Stomach (tissue), 9 donors: ENCODE measurements around the gene ADRA2A. TPM values are rescaled to one million over a fixed set of nuclear protein-coding genes. Genes with fewer than 3 reads are reported as not detected.
A peak's percentile ranks its signal among the peaks of the same experiment; 100 is the strongest.

Source experiments
- DNase-seq, 2 donors: peaks; one replicate each; pipeline versions ENCODE4 v3.0.0 to v3.0.0-alpha.2; 2013 to 2019
- H3K27ac ChIP-seq, 5 donors: fragments of 200-600 bp in 4 of 5; sonication (generic) in 4 of 5; one replicate each; pipeline ENCODE4 v1.5.1; 2013 to 2019; ENCODE audit warnings: mild to moderate bottlenecking in 1 of 5, moderate library complexity in 1 of 5
- H3K27me3 ChIP-seq, 3 donors: fragments of 200-600 bp; sonication (generic); one replicate each; pipeline ENCODE4 v1.5.1; 2017 to 2019; ENCODE audit warnings: mixed run types in 1 of 3
- H3K36me3 ChIP-seq, 4 donors: fragments of 200-600 bp; sonication (generic); 1 replicate in 3 of 4; 2 replicates in 1 of 4; pipeline ENCODE4 v1.5.1; 2016 to 2019
- H3K4me1 ChIP-seq, 4 donors: fragments of 200-600 bp; sonication (generic); one replicate each; pipeline ENCODE4 v1.5.1; 2016 to 2019
- H3K4me3 ChIP-seq, 4 donors: fragments of 200-600 bp; sonication (generic) in 3 of 4; one replicate each; pipeline ENCODE4 v1.5.1; 2016 to 2019; ENCODE audit warnings: mild to moderate bottlenecking in 1 of 4
- H3K9me3 ChIP-seq, 4 donors: fragments of 200-600 bp; sonication (generic); one replicate each; pipeline ENCODE4 v1.5.1; 2016 to 2019
- CTCF ChIP-seq, 7 experiments: fragments of 450-650 bp in 4 of 7; fragments of 200-600 bp in 3 of 7; sonication (generic) in 3 of 7; IDR thresholded peaks; one replicate each; pipeline ENCODE4 v1.5.1; 2016 to 2019; ENCODE audit warnings: antibody characterized with exemption in 7 of 7, control low read depth in 2 of 7, mild to moderate bottlenecking in 1 of 7
- EP300 ChIP-seq: sonication (generic); formaldehyde crosslinking; IDR thresholded peaks from one replicate; pipeline ENCODE4 v1.6.1; 2017; ENCODE audit warnings: antibody characterized with exemption
- POLR2A ChIP-seq, 4 donors: fragments of 450-650 bp; IDR thresholded peaks; one replicate each; pipeline ENCODE4 v1.6.1; 2016; ENCODE audit warnings: antibody characterized with exemption in 4 of 4, control low read depth in 2 of 4, mild to moderate bottlenecking in 1 of 4, moderate library complexity in 1 of 4
- POLR2AphosphoS5 ChIP-seq, 3 donors: sonication (generic); formaldehyde crosslinking; IDR thresholded peaks; one replicate each; pipeline ENCODE4 v1.6.1; 2016; ENCODE audit warnings: antibody characterized with exemption in 3 of 3
- WGBS, 5 donors: extraction: QIAGEN DNeasy Blood & Tissue Kit in 3 of 5; methylation state at CpG; one replicate each; pipeline versions ENCODE4 v1.1.5 to v1.1.7; 2013 to 2018; 5-methylcytosine and 5-hydroxymethylcytosine counted together
- intact Hi-C: fragments of 100-400 bp; cut with DNase I; formaldehyde crosslinking; loops from one replicate; pipeline ENCODE4 v1.15.1; 2023; ENCODE audit warnings: low total_unique reads
- polyA plus RNA-seq, 3 donors: library from polyadenylated mRNA; stranded (reverse); fragments of 200-250 nt; gene quantifications; one replicate each; pipeline ENCODE4 v1.2.3, GENCODE V29; 2013
- total RNA-seq, 5 donors: library from RNA; depleted of rRNA; stranded (reverse); fragments of >200 nt; gene quantifications; one replicate each; pipeline versions ENCODE4 v1.1.0 to v1.2.3, GENCODE V29; 2014 to 2016
- donor health status: healthy with polysubstance abuse.
- donor health status: Bipolar disorder and iron deficiency.
- donor health status: healthy.

ADRA2A gene
- total and polyA plus RNA-seq, 8 donors = 0.25 to 4.9 (median 0.65) TPM; not detected in 1

- peak overlapping the region in 1 of 5 donors; percentile 53 for H3K27ac ChIP-seq
- intact Hi-C loops = loop anchor here (10.0 kb wide), 2 partner anchors 127 to 287 kb away; no protein-coding TSS in a partner anchor
- H3K9me3 ChIP-seq = no peaks in the 10 kb centered on the region
- H3K27me3 ChIP-seq = peaks cover 12 to 85% (median 54%) of the 10 kb centered on the region in 3 donors
- peaks cover 31 to 39% (median 32%) of the 10 kb centered on the region in 4 donors for H3K4me1 ChIP-seq
- TF ChIP-seq POLR2A (IDR thresholded peaks at IDR 0.05) (no peak), EP300 (no peak), POLR2AphosphoS5 (IDR thresholded peaks at IDR 0.05) (no peak), CTCF (IDR thresholded peaks at IDR 0.05) (no peak)
- DNase-seq = peak in 1 of 2 donors; percentile 66
- WGBS, 5 donors = 9 to 32% (median 12%) methylated on average over 41 to 77 of the region's 78 CpGs
- H3K4me3 ChIP-seq = peak overlapping the region; percentile 47 to 71 (median 54)
- no peaks in the 10 kb centered on the region for H3K36me3 ChIP-seq
Observed at GRCh38 chr10:111077785-111078504, 1.1 kb downstream of the ADRA2A start.

GRCh38 chr10:111078505-111079185 lies 1.8 kb downstream of the ADRA2A start:
- TF ChIP-seq EP300 (no peak), CTCF (IDR thresholded peaks at IDR 0.05) (no peak), POLR2AphosphoS5 (IDR thresholded peaks at IDR 0.05) (no peak), POLR2A (IDR thresholded peaks at IDR 0.05) (no peak)
- DNase-seq = peak in 1 of 2 donors; percentile 37
- Histone ChIP-seq H3K9me3 (no peaks in the 10 kb centered on the region), H3K4me3 (peak overlapping the region in 3 of 4 donors; percentile 1 to 71 (median 59)), H3K4me1 (peaks cover 31 to 39% (median 32%) of the 10 kb centered on the region in 4 donors), H3K27ac (no peak overlapping the region), H3K27me3 (peaks cover 12 to 78% (median 54%) of the 10 kb centered on the region in 3 donors), H3K36me3 (no peaks in the 10 kb centered on the region)
- WGBS, 5 donors = 11 to 26% (median 16%) methylated on average over 38 to 104 of the region's 104 CpGs
- intact Hi-C loops = loop anchor here (10.0 kb wide), 2 partner anchors 126 to 286 kb away; no protein-coding TSS in a partner anchor

- no peaks in the 10 kb centered on the region for H3K9me3 ChIP-seq
- H3K4me3 ChIP-seq = peak overlapping the region in 3 of 4 donors; percentile 1 to 59 (median 9)
- WGBS, 5 donors = 64 to 73% (median 69%) methylated on average over 25 to 28 of the region's 28 CpGs
- peaks cover 12 to 71% (median 53%) of the 10 kb centered on the region in 3 donors for H3K27me3 ChIP-seq
- TF ChIP-seq POLR2A (IDR thresholded peaks at IDR 0.05) (no peak), EP300 (no peak), POLR2AphosphoS5 (IDR thresholded peaks at IDR 0.05) (no peak), CTCF (IDR thresholded peaks at IDR 0.05) (no peak)
- intact Hi-C loops = loop anchor here (10.0 kb wide), 2 partner anchors 126 to 286 kb away; no protein-coding TSS in a partner anchor
- no peak for DNase-seq
- H3K27ac ChIP-seq = no peak overlapping the region
- H3K4me1 ChIP-seq = peaks cover 31 to 39% (median 32%) of the 10 kb centered on the region in 4 donors
- H3K36me3 ChIP-seq = no peaks in the 10 kb centered on the region
Observed at GRCh38 chr10:111079241-111079760, 2.5 kb downstream of the ADRA2A start.

GRCh38 chr10:111079781-111080180 lies 3.0 kb downstream of the ADRA2A start:
- Histone ChIP-seq H3K9me3 (no peaks in the 10 kb centered on the region), H3K4me3 (no peak overlapping the region), H3K27ac (no peak overlapping the region), H3K4me1 (peaks cover 31 to 39% (median 32%) of the 10 kb centered on the region in 4 donors), H3K36me3 (no peaks in the 10 kb centered on the region), H3K27me3 (peaks cover 12 to 66% (median 49%) of the 10 kb centered on the region in 3 donors)
- no peak for DNase-seq
- TF ChIP-seq POLR2A (IDR thresholded peaks at IDR 0.05) (no peak), POLR2AphosphoS5 (IDR thresholded peaks at IDR 0.05) (no peak), CTCF (IDR thresholded peaks at IDR 0.05) (no peak), EP300 (no peak)
- WGBS, 5 donors = 69 to 80% (median 70%) methylated on average over 5 of the region's 5 CpGs
- intact Hi-C loops = loop anchor here (10.0 kb wide), 2 partner anchors 125 to 285 kb away; no protein-coding TSS in a partner anchor
